ENCODE measurements around the gene PPP3CA.

The PPP3CA gene

DNA sequence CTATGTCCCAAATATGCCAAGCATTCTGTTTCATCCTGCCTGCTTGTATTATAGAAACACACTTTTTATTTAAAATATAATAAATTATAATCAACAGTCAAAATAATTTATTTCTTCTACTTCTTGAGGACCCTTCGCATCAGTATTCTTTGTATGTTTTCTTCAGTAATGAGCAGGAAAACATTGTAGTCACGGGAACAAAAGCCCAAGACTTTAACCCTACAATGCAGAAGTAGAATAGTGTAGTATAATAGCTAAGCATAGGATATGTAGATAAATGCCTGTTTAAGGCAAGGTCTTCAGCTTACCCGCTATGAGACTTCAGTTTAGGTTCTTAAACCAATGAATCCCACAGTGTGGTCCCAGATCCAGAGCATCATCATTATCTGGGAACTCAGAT lies 156.6 kb downstream of the PPP3CA start:
- Histone ChIP-seq H3K4me2 (ENCODE audit: low read length) (no peak overlapping the region), H3K36me3 (ENCODE audit: control insufficient read depth in 1 of 2, insufficient read depth in 2 of 2, low read length in 2 of 2) (no peaks in the 10 kb centered on the region), H4K91ac (ENCODE audit: low read depth, low read length) (no peak overlapping the region), H3K27ac (ENCODE audit: low read depth, low read length) (no peak overlapping the region), H3K23ac (ENCODE audit: low read length) (no peak overlapping the region), H2BK120ac (ENCODE audit: insufficient read depth, low read length, poor library complexity) (no peak overlapping the region), H3K4ac (ENCODE audit: low read depth, low read length) (no peak overlapping the region), H4K12ac (ENCODE audit: low read depth, low read length) (no peak overlapping the region), H2AFZ (ENCODE audit: insufficient read depth, low read length, poor library complexity) (no peak overlapping the region), H3K27me3 (ENCODE audit: insufficient read depth, low read length) (no peaks in the 10 kb centered on the region), H2AK5ac (ENCODE audit: low read length) (no peak overlapping the region), H3K79me2 (ENCODE audit: control insufficient read depth, insufficient read depth, low read length, poor library complexity) (no peaks in the 10 kb centered on the region), H3K9me3 (ENCODE audit: insufficient read depth, low read depth, low read length) (no peaks in the 10 kb centered on the region), H3K18ac (ENCODE audit: low read length) (no peak overlapping the region), H3K4me1 (ENCODE audit: control insufficient read depth in 1 of 2, insufficient read depth in 2 of 2, low read length in 2 of 2) (no peaks in the 10 kb centered on the region), H2BK12ac (ENCODE audit: low read length) (no peak overlapping the region), H4K8ac (ENCODE audit: low read depth, low read length) (no peak overlapping the region), H3K9ac (ENCODE audit: low read length) (no peak overlapping the region), H3K14ac (ENCODE audit: low read length) (no peak overlapping the region), H2BK5ac (ENCODE audit: low read depth, low read length, poor library complexity) (no peak overlapping the region), H3K4me3 (ENCODE audit: low read depth, low read length) (no peak overlapping the region), H3K79me1 (ENCODE audit: low read length) (no peaks in the 10 kb centered on the region)
- WGBS (ENCODE audit: extremely low coverage, insufficient coverage, insufficient read length): no CpG with 5 or more reads among the region's 3 CpGs
- DNase-seq: no peak

DNA sequence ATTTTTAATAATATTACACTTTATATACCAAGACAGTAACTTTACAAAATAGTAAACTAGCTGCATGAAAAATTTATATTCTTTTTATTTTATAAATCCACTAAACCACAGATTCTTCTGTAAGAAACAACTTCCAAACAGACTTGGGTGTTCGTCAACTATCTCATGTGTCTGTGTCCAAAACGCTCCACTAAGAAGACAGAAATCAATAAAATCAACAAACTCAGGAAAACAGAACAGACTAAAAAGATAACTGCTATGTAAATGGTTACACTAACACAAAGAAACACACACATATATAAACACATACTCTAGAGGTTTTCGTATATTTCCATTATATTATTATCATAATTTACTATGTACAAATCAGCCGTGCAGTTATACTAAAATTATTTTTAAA lies 158.4 kb downstream of the PPP3CA start:
- Histone ChIP-seq H3K23ac (ENCODE audit: low read length) (no peak overlapping the region), H3K9me3 (ENCODE audit: insufficient read depth, low read depth, low read length) (no peaks in the 10 kb centered on the region), H3K4me2 (ENCODE audit: low read length) (no peak overlapping the region)

DNA sequence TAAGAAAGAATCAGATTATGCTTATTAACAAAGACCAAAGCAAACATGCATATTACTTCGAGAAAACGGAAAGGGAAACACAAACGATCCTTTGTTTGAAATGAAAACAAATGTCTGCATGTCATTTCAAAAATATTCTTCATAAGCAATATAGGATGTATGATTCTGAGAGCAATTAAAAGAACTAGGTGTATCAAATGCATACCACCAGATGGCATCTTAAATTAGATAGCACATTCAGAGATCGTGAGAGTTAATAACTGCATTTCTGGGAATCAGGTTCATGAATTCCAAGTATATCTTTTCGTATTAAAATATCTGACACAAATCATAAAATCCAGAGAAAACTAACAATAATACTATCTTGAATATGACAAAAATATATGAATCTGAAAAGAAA lies 159.5 kb downstream of the PPP3CA start:
- H3K18ac ChIP-seq (ENCODE audit: low read length): no peak overlapping the region
- no peak overlapping the region for H3K14ac ChIP-seq (ENCODE audit: low read length)
- no peak overlapping the region for H3K4ac ChIP-seq (ENCODE audit: low read depth, low read length)
- no CpG with 5 or more reads among the region's 5 CpGs for WGBS (ENCODE audit: extremely low coverage, insufficient coverage, insufficient read length)
- H3K4me1 ChIP-seq (ENCODE audit: control insufficient read depth in 1 of 2, insufficient read depth in 2 of 2, low read length in 2 of 2): no peaks in the 10 kb centered on the region
- H3K4me3 ChIP-seq (ENCODE audit: low read depth, low read length): no peak overlapping the region
- no peak overlapping the region for H3K23ac ChIP-seq (ENCODE audit: low read length)
- H4K8ac ChIP-seq (ENCODE audit: low read depth, low read length): no peak overlapping the region
- H2BK120ac ChIP-seq (ENCODE audit: insufficient read depth, low read length, poor library complexity): no peak overlapping the region
- no peaks in the 10 kb centered on the region for H3K79me1 ChIP-seq (ENCODE audit: low read length)
- no peaks in the 10 kb centered on the region for H3K36me3 ChIP-seq (ENCODE audit: control insufficient read depth in 1 of 2, insufficient read depth in 2 of 2, low read length in 2 of 2)
- H2AFZ ChIP-seq (ENCODE audit: insufficient read depth, low read length, poor library complexity): no peak overlapping the region
- no peak overlapping the region for H3K9ac ChIP-seq (ENCODE audit: low read length)
- H2BK12ac ChIP-seq (ENCODE audit: low read length): no peak overlapping the region
- no peak overlapping the region for H3K27ac ChIP-seq (ENCODE audit: low read depth, low read length)
- no peak overlapping the region for H4K12ac ChIP-seq (ENCODE audit: low read depth, low read length)
- no peaks in the 10 kb centered on the region for H3K9me3 ChIP-seq (ENCODE audit: insufficient read depth, low read depth, low read length)
- no peak overlapping the region for H2BK5ac ChIP-seq (ENCODE audit: low read depth, low read length, poor library complexity)
- no peak overlapping the region for H2AK5ac ChIP-seq (ENCODE audit: low read length)
- H3K79me2 ChIP-seq (ENCODE audit: control insufficient read depth, insufficient read depth, low read length, poor library complexity): no peaks in the 10 kb centered on the region
- no peaks in the 10 kb centered on the region for H3K27me3 ChIP-seq (ENCODE audit: insufficient read depth, low read length)
- no peak for DNase-seq
- no peak overlapping the region for H3K4me2 ChIP-seq (ENCODE audit: low read length)
- H4K91ac ChIP-seq (ENCODE audit: low read depth, low read length): no peak overlapping the region

More for the DNA sequence above, 158.4 kb downstream of the PPP3CA start:
- Histone ChIP-seq H3K4me3 (ENCODE audit: low read depth, low read length) (no peak overlapping the region), H2AK5ac (ENCODE audit: low read length) (no peak overlapping the region), H3K4ac (ENCODE audit: low read depth, low read length) (no peak overlapping the region), H3K36me3 (ENCODE audit: control insufficient read depth in 1 of 2, insufficient read depth in 2 of 2, low read length in 2 of 2) (no peaks in the 10 kb centered on the region), H4K91ac (ENCODE audit: low read depth, low read length) (no peak overlapping the region), H3K14ac (ENCODE audit: low read length) (no peak overlapping the region), H3K9ac (ENCODE audit: low read length) (no peak overlapping the region), H3K18ac (ENCODE audit: low read length) (no peak overlapping the region), H3K27ac (ENCODE audit: low read depth, low read length) (no peak overlapping the region), H3K27me3 (ENCODE audit: insufficient read depth, low read length) (no peaks in the 10 kb centered on the region), H3K79me2 (ENCODE audit: control insufficient read depth, insufficient read depth, low read length, poor library complexity) (no peaks in the 10 kb centered on the region), H2BK120ac (ENCODE audit: insufficient read depth, low read length, poor library complexity) (no peak overlapping the region), H2BK5ac (ENCODE audit: low read depth, low read length, poor library complexity) (no peak overlapping the region), H3K4me1 (ENCODE audit: control insufficient read depth in 1 of 2, insufficient read depth in 2 of 2, low read length in 2 of 2) (no peaks in the 10 kb centered on the region), H2BK12ac (ENCODE audit: low read length) (no peak overlapping the region), H4K12ac (ENCODE audit: low read depth, low read length) (no peak overlapping the region), H4K8ac (ENCODE audit: low read depth, low read length) (no peak overlapping the region), H3K79me1 (ENCODE audit: low read length) (no peaks in the 10 kb centered on the region), H2AFZ (ENCODE audit: insufficient read depth, low read length, poor library complexity) (no peak overlapping the region)
- DNase-seq: no peak
- WGBS (ENCODE audit: extremely low coverage, insufficient coverage, insufficient read length): no CpG with 5 or more reads among the region's 4 CpGs

DNA sequence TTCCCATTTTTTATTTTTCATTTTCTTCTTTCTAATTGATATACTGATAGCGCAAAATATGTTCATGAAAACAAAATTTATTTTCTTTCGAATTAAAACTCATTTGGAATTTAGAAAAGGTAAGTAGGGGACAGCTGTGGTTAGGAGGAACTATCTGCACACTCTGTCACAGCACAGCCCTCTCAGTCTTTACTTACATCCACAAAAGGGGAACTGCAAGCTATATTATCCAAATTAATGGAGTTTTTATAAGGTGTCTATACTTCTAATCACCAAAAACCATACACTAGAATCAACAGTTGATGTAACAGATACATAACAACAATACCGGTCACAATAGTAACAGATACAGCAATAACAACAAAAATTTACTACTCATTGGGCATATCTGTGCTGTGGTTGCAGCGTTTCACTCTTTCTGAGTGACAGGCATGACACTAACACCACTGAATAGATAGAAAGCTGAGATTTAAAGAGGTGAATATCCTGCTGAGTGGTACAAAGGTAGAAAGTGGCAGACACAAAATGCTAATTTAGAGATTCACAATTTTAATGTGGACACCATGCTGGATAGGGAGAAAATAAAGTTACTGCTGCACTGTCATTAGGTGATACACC lies 160.7 kb downstream of the PPP3CA start:
- Histone ChIP-seq H3K18ac (ENCODE audit: low read length) (no peak overlapping the region), H4K91ac (ENCODE audit: low read depth, low read length) (no peak overlapping the region), H2BK5ac (ENCODE audit: low read depth, low read length, poor library complexity) (no peak overlapping the region), H3K9me3 (ENCODE audit: insufficient read depth, low read depth, low read length) (no peaks in the 10 kb centered on the region), H3K4me3 (ENCODE audit: low read depth, low read length) (no peak overlapping the region), H3K9ac (ENCODE audit: low read length) (no peak overlapping the region), H4K8ac (ENCODE audit: low read depth, low read length) (no peak overlapping the region), H3K27me3 (ENCODE audit: insufficient read depth, low read length) (no peaks in the 10 kb centered on the region), H2AFZ (ENCODE audit: insufficient read depth, low read length, poor library complexity) (no peak overlapping the region), H3K79me2 (ENCODE audit: control insufficient read depth, insufficient read depth, low read length, poor library complexity) (no peaks in the 10 kb centered on the region), H3K27ac (ENCODE audit: low read depth, low read length) (no peak overlapping the region), H3K4me1 (ENCODE audit: control insufficient read depth in 1 of 2, insufficient read depth in 2 of 2, low read length in 2 of 2) (no peaks in the 10 kb centered on the region), H3K4ac (ENCODE audit: low read depth, low read length) (no peak overlapping the region), H2BK12ac (ENCODE audit: low read length) (no peak overlapping the region), H4K12ac (ENCODE audit: low read depth, low read length) (no peak overlapping the region), H3K36me3 (ENCODE audit: control insufficient read depth in 1 of 2, insufficient read depth in 2 of 2, low read length in 2 of 2) (no peaks in the 10 kb centered on the region), H3K4me2 (ENCODE audit: low read length) (no peak overlapping the region), H3K23ac (ENCODE audit: low read length) (no peak overlapping the region), H2AK5ac (ENCODE audit: low read length) (no peak overlapping the region), H3K79me1 (ENCODE audit: low read length) (no peaks in the 10 kb centered on the region), H2BK120ac (ENCODE audit: insufficient read depth, low read length, poor library complexity) (no peak overlapping the region), H3K14ac (ENCODE audit: low read length) (no peak overlapping the region)
- no CpG with 5 or more reads among the region's 4 CpGs for WGBS (ENCODE audit: extremely low coverage, insufficient coverage, insufficient read length)
- DNase-seq: no peak
